Neural progenitor cell (in vitro differentiated cells): Measurements from ENCODE around the gene ASTN2.

Experiments
- CTCF ChIP-seq: fragments of 200-600 bp; sonication (generic); IDR thresholded peaks from 2 replicates; pipeline ENCODE4 v1.5.1; 2017; ENCODE audit warnings: antibody characterized with exemption, mild to moderate bottlenecking
- EZH2 ChIP-seq: fragments of 200-600 bp; sonication (generic); IDR thresholded peaks from 2 replicates; pipeline ENCODE4 v1.6.1; 2017; ENCODE audit warnings: antibody characterized with exemption, mild to moderate bottlenecking, moderate library complexity
- EZH2phosphoT487 ChIP-seq: fragments of 200-600 bp; sonication (generic); IDR thresholded peaks from 2 replicates; pipeline ENCODE4 v1.6.1; 2017; ENCODE audit warnings: antibody characterized with exemption

GRCh38 chr9:116491219-116491618 lies 923.6 kb downstream of the ASTN2 start:
- TF ChIP-seq CTCF (no peak), EZH2 (no peak), EZH2phosphoT487 (no peak)
